ENCODE measurements around the gene PLXNA4. TPM values are rescaled to one million over a fixed set of nuclear protein-coding genes. Genes with fewer than 3 reads are reported as not detected.

Gene PLXNA4
- total RNA-seq, 1 experiment from 2014 or later = 0.10 TPM

DNA sequence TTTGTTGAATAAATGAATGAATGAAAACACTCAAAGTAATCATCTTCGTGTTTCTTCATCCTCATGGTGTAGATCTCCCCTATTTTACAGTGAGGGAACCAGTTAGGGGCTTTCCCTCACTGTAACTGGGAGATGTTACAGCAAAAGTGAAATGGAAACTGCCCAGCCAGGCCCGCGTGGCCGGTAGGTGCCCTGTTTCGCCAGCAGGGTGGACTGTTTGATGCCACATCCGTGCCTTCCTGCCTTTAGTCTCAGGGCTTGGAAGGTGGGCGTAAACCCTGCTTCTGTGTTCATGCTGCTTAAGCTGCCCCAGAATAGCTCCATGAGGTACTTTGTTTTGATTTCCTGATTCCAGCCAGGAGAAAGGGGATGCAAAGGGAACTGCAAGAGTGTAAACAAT, 268.8 kb downstream of the PLXNA4 start:
- Histone ChIP-seq H3K4me3 (ENCODE audit: low read depth in 2 of 2, low read length in 2 of 2) (no peak overlapping the region), H3K9me3 (ENCODE audit: control insufficient read depth, insufficient read depth, low read depth, low read length) (no peaks in the 10 kb centered on the region), H3K27me3 (ENCODE audit: control insufficient read depth, insufficient read depth, low read length) (peaks cover 3% of the 10 kb centered on the region; the same call in 1 of the 2 replicates), H3K27ac (ENCODE audit: low read length) (no peak overlapping the region), H3K36me3 (ENCODE audit: control insufficient read depth, insufficient read depth, low read length) (no peaks in the 10 kb centered on the region), H3K4me1 (ENCODE audit: control insufficient read depth, insufficient read depth, low read length) (no peaks in the 10 kb centered on the region)
- no TSS peak for BruUV-seq (replicated peaks)
- CTCF ChIA-PET = no interaction called here
- no peak for DNase-seq (ENCODE audit: low read depth, low spot score)
- intact Hi-C loops (cut with micrococcal nuclease; ENCODE audit: unreplicated experiment) (no loop called here), in situ Hi-C loops (cut with HindIII; ENCODE audit: low pct_unique_long_range_greater_than_20kb, low sequenced_read_pairs) (no loop called here)
- ATAC-seq = no peak
- TF ChIP-seq SIN3A (IDR thresholded peaks at IDR 0.05; ENCODE audit: borderline replicate concordance, insufficient read depth, low read depth, low read length) (no peak), CTCF (IDR thresholded peaks at IDR 0.05) (no peak), REST (IDR thresholded peaks at IDR 0.05; ENCODE audit: insufficient read depth in 1 of 2, low read depth in 2 of 2, low read length in 1 of 2) (no peak), POLR2AphosphoS5 (IDR thresholded peaks at IDR 0.05; ENCODE audit: low read depth, low read length) (no peak), TCF7L2 (IDR thresholded peaks at IDR 0.05; ENCODE audit: low read depth, low read length) (no peak)
- POLR2A ChIA-PET = no interaction called here

- Histone ChIP-seq H3K27me3 (ENCODE audit: control insufficient read depth, insufficient read depth, low read length) (no peaks in the 10 kb centered on the region; the same call in 1 of the 2 replicates), H3K4me3 (ENCODE audit: low read depth in 2 of 2, low read length in 2 of 2) (no peak overlapping the region), H3K9me3 (ENCODE audit: control insufficient read depth, insufficient read depth, low read depth, low read length) (no peaks in the 10 kb centered on the region), H3K4me1 (ENCODE audit: control insufficient read depth, insufficient read depth, low read length) (no peaks in the 10 kb centered on the region), H3K36me3 (ENCODE audit: control insufficient read depth, insufficient read depth, low read length) (no peaks in the 10 kb centered on the region), H3K27ac (ENCODE audit: low read length) (no peak overlapping the region)
- in situ Hi-C loops (cut with HindIII; ENCODE audit: low pct_unique_long_range_greater_than_20kb, low sequenced_read_pairs) (no loop called here), intact Hi-C loops (cut with micrococcal nuclease; ENCODE audit: unreplicated experiment) (no loop called here)
- no peak for DNase-seq (ENCODE audit: low read depth, low spot score)
- no TSS peak for BruUV-seq (replicated peaks)
- CTCF ChIA-PET = no interaction called here
- POLR2A ChIA-PET = no interaction called here
- ATAC-seq = no peak
- TF ChIP-seq SIN3A (IDR thresholded peaks at IDR 0.05; ENCODE audit: borderline replicate concordance, insufficient read depth, low read depth, low read length) = no peak
Observed at GRCh38 chr7:132300599-132301277, 275.5 kb downstream of the PLXNA4 start.

DNA sequence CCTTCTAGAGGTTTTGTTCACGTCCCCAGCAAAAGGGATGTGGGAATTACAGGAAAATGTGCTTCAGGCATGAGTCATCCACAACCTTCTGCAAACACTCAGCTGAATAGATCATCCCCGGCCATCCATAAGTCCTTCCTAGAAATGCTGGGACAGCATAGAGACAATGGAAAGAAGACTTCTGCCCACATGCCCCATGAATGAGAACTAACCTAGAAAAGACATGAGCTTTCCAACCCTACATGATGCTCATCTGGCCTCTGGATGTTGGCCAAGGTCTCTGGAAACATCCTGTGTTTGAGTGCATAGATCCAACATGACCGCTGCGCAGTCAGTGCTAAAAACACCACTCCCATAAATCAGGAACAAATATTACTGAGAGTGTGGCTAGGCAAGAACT, 277.5 kb downstream of the PLXNA4 start:
- ChIA-PET POLR2A (no interaction called here), CTCF (no interaction called here)
- no peak for ATAC-seq
- in situ Hi-C loops (cut with HindIII; ENCODE audit: low pct_unique_long_range_greater_than_20kb, low sequenced_read_pairs) = no loop called here
- no TSS peak for BruUV-seq (replicated peaks)
- intact Hi-C loops (cut with micrococcal nuclease; ENCODE audit: unreplicated experiment) = no loop called here
- no peaks in the 10 kb centered on the region for H3K9me3 ChIP-seq (ENCODE audit: control insufficient read depth, insufficient read depth, low read depth, low read length)
- H3K27ac ChIP-seq (ENCODE audit: low read length) = no peak overlapping the region
- H3K27me3 ChIP-seq (ENCODE audit: control insufficient read depth, insufficient read depth, low read length) = no peaks in the 10 kb centered on the region; the same call in 1 of the 2 replicates
- TF ChIP-seq CTCF (IDR thresholded peaks at IDR 0.05) (no peak), POLR2AphosphoS5 (IDR thresholded peaks at IDR 0.05; ENCODE audit: low read depth, low read length) (no peak), REST (IDR thresholded peaks at IDR 0.05; ENCODE audit: insufficient read depth in 1 of 2, low read depth in 2 of 2, low read length in 1 of 2) (no peak), SIN3A (IDR thresholded peaks at IDR 0.05; ENCODE audit: borderline replicate concordance, insufficient read depth, low read depth, low read length) (no peak), TCF7L2 (IDR thresholded peaks at IDR 0.05; ENCODE audit: low read depth, low read length) (no peak)
- H3K4me1 ChIP-seq (ENCODE audit: control insufficient read depth, insufficient read depth, low read length) = no peaks in the 10 kb centered on the region
- DNase-seq (ENCODE audit: low read depth, low spot score) = no peak
- H3K4me3 ChIP-seq (ENCODE audit: low read depth in 2 of 2, low read length in 2 of 2) = no peak overlapping the region
- no peaks in the 10 kb centered on the region for H3K36me3 ChIP-seq (ENCODE audit: control insufficient read depth, insufficient read depth, low read length)

All from Panc1 (cell line).